ENCODE data around the gene THAP4. TPM values are rescaled to one million over a fixed set of nuclear protein-coding genes. Genes with fewer than 3 reads are reported as not detected.

The THAP4 gene
- total RNA-seq, 2 experiments from 2014 or later, result 27.5 to 31.4 TPM

GRCh38 chr2:241542278-241542605 is 94.7 kb downstream of the THAP4 start:
- POLR2A ChIA-PET, result no interaction called here
- Mint-ChIP-seq H3K27ac (no peak overlapping the region), H3K27me3 (peaks cover 26% of the 10 kb centered on the region), H3K9me3 (no peaks in the 10 kb centered on the region), H3K36me3 (ENCODE audit: low read depth) (no peaks in the 10 kb centered on the region), H3K4me3 (no peak overlapping the region), H3K4me1 (ENCODE audit: low read depth) (peaks cover 5% of the 10 kb centered on the region)
- intact Hi-C loops (cut with DNase I, micrococcal nuclease), result no loop called here
- TF ChIP-seq, protein P1, sequence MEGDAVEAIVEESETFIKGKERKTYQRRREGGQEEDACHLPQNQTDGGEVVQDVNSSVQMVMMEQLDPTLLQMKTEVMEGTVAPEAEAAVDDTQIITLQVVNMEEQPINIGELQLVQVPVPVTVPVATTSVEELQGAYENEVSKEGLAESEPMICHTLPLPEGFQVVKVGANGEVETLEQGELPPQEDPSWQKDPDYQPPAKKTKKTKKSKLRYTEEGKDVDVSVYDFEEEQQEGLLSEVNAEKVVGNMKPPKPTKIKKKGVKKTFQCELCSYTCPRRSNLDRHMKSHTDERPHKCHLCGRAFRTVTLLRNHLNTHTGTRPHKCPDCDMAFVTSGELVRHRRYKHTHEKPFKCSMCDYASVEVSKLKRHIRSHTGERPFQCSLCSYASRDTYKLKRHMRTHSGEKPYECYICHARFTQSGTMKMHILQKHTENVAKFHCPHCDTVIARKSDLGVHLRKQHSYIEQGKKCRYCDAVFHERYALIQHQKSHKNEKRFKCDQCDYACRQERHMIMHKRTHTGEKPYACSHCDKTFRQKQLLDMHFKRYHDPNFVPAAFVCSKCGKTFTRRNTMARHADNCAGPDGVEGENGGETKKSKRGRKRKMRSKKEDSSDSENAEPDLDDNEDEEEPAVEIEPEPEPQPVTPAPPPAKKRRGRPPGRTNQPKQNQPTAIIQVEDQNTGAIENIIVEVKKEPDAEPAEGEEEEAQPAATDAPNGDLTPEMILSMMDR (IDR thresholded peaks at IDR 0.05), result no peak
- CTCF ChIA-PET, result no interaction called here
- DNase-seq (no peak), ATAC-seq (ENCODE audit: poor library complexity) (no peak)
- H3K36me3 ChIP-seq (ENCODE audit: insufficient read depth, low read length), result no peaks in the 10 kb centered on the region
- H3K4me1 ChIP-seq (ENCODE audit: insufficient read depth, low read length), result peaks cover 11% of the 10 kb centered on the region
- H3K27me3 ChIP-seq (ENCODE audit: control insufficient read depth in 1 of 2, insufficient read depth in 2 of 2, low read length in 2 of 2), result peaks cover 29 to 52% of the 10 kb centered on the region in 2 experiments
- no peak overlapping the region for H3K4me3 ChIP-seq (ENCODE audit: low read length)
- H3K9me3 ChIP-seq (ENCODE audit: control insufficient read depth in 1 of 2, insufficient read depth in 1 of 2, low read length in 2 of 2), result peaks cover 0 to 13% of the 10 kb centered on the region in 2 experiments
- no peak overlapping the region for H3K27ac ChIP-seq (ENCODE audit: low read depth in 1 of 2, low read length in 2 of 2)

- H3K27me3 ChIP-seq (ENCODE audit: control insufficient read depth in 1 of 2, insufficient read depth in 2 of 2, low read length in 2 of 2), result peaks cover 25 to 47% of the 10 kb centered on the region in 2 experiments
- no peak overlapping the region for H3K4me3 ChIP-seq (ENCODE audit: low read length)
- Mint-ChIP-seq H3K4me1 (ENCODE audit: low read depth) (peaks cover 5% of the 10 kb centered on the region), H3K27me3 (peaks cover 26% of the 10 kb centered on the region), H3K36me3 (ENCODE audit: low read depth) (no peaks in the 10 kb centered on the region), H3K27ac (no peak overlapping the region), H3K9me3 (no peaks in the 10 kb centered on the region), H3K4me3 (no peak overlapping the region)
- ChIA-PET POLR2A (no interaction called here), CTCF (no interaction called here)
- peaks cover 0 to 13% of the 10 kb centered on the region in 2 experiments for H3K9me3 ChIP-seq (ENCODE audit: control insufficient read depth in 1 of 2, insufficient read depth in 1 of 2, low read length in 2 of 2)
- DNase-seq, result no peak
- ATAC-seq (ENCODE audit: poor library complexity), result no peak
- no peak overlapping the region for H3K27ac ChIP-seq (ENCODE audit: low read depth in 1 of 2, low read length in 2 of 2)
- H3K36me3 ChIP-seq (ENCODE audit: insufficient read depth, low read length), result no peaks in the 10 kb centered on the region
- intact Hi-C loops (cut with DNase I, micrococcal nuclease), result no loop called here
- TF ChIP-seq, protein P1 (IDR thresholded peaks at IDR 0.05), result no peak
- peaks cover 11% of the 10 kb centered on the region for H3K4me1 ChIP-seq (ENCODE audit: insufficient read depth, low read length)
Measured at GRCh38 chr2:241541564-241542277, 95.2 kb downstream of the THAP4 start.

- no peak overlapping the region for H3K27ac ChIP-seq (ENCODE audit: low read depth in 1 of 2, low read length in 2 of 2)
- Mint-ChIP-seq H3K36me3 (ENCODE audit: low read depth) (no peaks in the 10 kb centered on the region), H3K4me3 (peak overlapping the region; percentile 84), H3K4me1 (ENCODE audit: low read depth) (peaks cover 5% of the 10 kb centered on the region), H3K27ac (no peak overlapping the region), H3K9me3 (no peaks in the 10 kb centered on the region), H3K27me3 (peaks cover 26% of the 10 kb centered on the region)
- peaks cover 11% of the 10 kb centered on the region for H3K4me1 ChIP-seq (ENCODE audit: insufficient read depth, low read length)
- H3K9me3 ChIP-seq (ENCODE audit: control insufficient read depth in 1 of 2, insufficient read depth in 1 of 2, low read length in 2 of 2), result peaks cover 0 to 13% of the 10 kb centered on the region in 2 experiments
- TF ChIP-seq, protein P1 (IDR thresholded peaks at IDR 0.05), result no peak
- H3K27me3 ChIP-seq (ENCODE audit: control insufficient read depth in 1 of 2, insufficient read depth in 2 of 2, low read length in 2 of 2), result peaks cover 25 to 40% of the 10 kb centered on the region in 2 experiments
- intact Hi-C loops (cut with DNase I, micrococcal nuclease), result no loop called here
- ATAC-seq (ENCODE audit: poor library complexity), result peak; percentile 86
- no peaks in the 10 kb centered on the region for H3K36me3 ChIP-seq (ENCODE audit: insufficient read depth, low read length)
- DNase-seq, result peak; percentile 28 to 80 (median 52)
- H3K4me3 ChIP-seq (ENCODE audit: low read length), result no peak overlapping the region
- CTCF ChIA-PET, result no interaction called here
- POLR2A ChIA-PET, result no interaction called here
Measured at GRCh38 chr2:241540771-241541561, 96.0 kb downstream of the THAP4 start.

All from CD4-positive, alpha-beta T cell (primary cell).